Right lung (tissue), 5 donors: Measurements from ENCODE around the gene BICRA. TPM values are rescaled to one million over a fixed set of nuclear protein-coding genes. Genes with fewer than 3 reads are reported as not detected.

Source experiments
- DNase-seq, 2 donors: peaks; one replicate each; pipeline ENCODE4 v3.0.0-alpha.2; 2013
- polyA plus RNA-seq, 5 donors: library from polyadenylated mRNA; unstranded; fragments of 120-200 nt; gene quantifications; one replicate each; pipeline versions ENCODE4 v1.2.1 to v1.2.3, GENCODE V29; 2013; ENCODE audit warnings: inconsistent platforms in 1 of 5, low replicate concordance in 1 of 5; ENCODE audit not compliant: insufficient read length in 5 of 5, insufficient read depth in 1 of 5

BICRA gene
- polyA plus RNA-seq, 5 donors: 11.7 to 17.2 (median 15.6) TPM

GRCh38 chr19:47686679-47687450 lies 77.9 kb downstream of the BICRA start:
- DNase-seq: no peak

- DNase-seq: no peak
These were observed 79.0 kb downstream of the BICRA start for GRCh38 chr19:47687906-47688305.

- DNase-seq: no peak
These were observed 82.2 kb downstream of the BICRA start for GRCh38 chr19:47691090-47691489.

GRCh38 chr19:47691782-47692181 lies 82.8 kb downstream of the BICRA start:
- no peak for DNase-seq

- no peak for DNase-seq
These were observed 84.6 kb downstream of the BICRA start for GRCh38 chr19:47693489-47693888.

- DNase-seq: no peak
These were observed 85.0 kb downstream of the BICRA start for GRCh38 chr19:47693903-47694302.

GRCh38 chr19:47694466-47695273 lies 85.7 kb downstream of the BICRA start:
- DNase-seq: no peak

GRCh38 chr19:47695533-47696262 lies 86.8 kb downstream of the BICRA start:
- no peak for DNase-seq

GRCh38 chr19:47696635-47697034 lies 87.7 kb downstream of the BICRA start:
- DNase-seq: no peak

- DNase-seq: peak; percentile 57 to 68
These were observed 89.1 kb downstream of the BICRA start for GRCh38 chr19:47697863-47698609.

- no peak for DNase-seq
These were observed 89.9 kb downstream of the BICRA start for GRCh38 chr19:47698631-47699359.

GRCh38 chr19:47699360-47699917 lies 90.5 kb downstream of the BICRA start:
- no peak for DNase-seq

- no peak for DNase-seq
These were observed 92.2 kb downstream of the BICRA start for GRCh38 chr19:47700934-47701716.

GRCh38 chr19:47701717-47702552 lies 93.0 kb downstream of the BICRA start:
- no peak for DNase-seq

- DNase-seq: no peak
These were observed 93.7 kb downstream of the BICRA start for GRCh38 chr19:47702671-47703070.

- DNase-seq: no peak
These were observed 94.4 kb downstream of the BICRA start for GRCh38 chr19:47703301-47703700.

- no peak for DNase-seq
These were observed 95.1 kb downstream of the BICRA start for GRCh38 chr19:47704024-47704423.

- no peak for DNase-seq
These were observed 95.7 kb downstream of the BICRA start for GRCh38 chr19:47704656-47705055.
